Measurements from ENCODE around the gene COL15A1. TPM values are rescaled to one million over a fixed set of nuclear protein-coding genes. Genes with fewer than 3 reads are reported as not detected.
"Not testable (repeated sequence)": the region's sequence is repeated elsewhere in the genome, so short reads cannot be mapped to it uniquely, and the experiment has no call there.

COL15A1 gene
- total RNA-seq, 6 experiments from 2014 or later = 0.20 to 0.50 (median 0.32) TPM

DNA sequence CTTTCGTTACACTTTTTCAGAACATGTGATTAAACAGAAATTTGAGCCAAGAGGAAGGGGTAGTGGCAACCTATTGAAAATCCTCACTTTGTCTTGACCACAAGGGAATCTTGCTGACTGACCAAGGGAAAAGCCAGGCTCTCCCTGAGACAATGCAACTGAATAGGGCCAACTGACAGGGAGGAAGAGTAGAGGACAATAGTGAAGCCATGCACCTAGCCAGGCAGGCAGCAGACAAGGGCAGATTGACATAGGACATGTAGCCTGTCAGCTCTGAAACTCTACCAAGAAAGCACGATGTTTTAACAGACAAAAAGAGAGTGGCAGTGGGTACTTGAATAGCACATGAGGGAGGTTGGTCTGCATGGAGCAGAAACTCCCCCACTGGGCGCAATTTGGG lies 152.7 kb downstream of the COL15A1 start:
- peaks cover 19% of the 10 kb centered on the region for H3K27me3 Mint-ChIP-seq (ENCODE audit: insufficient read depth)
- H3K9me3 Mint-ChIP-seq = peaks cover 4% of the 10 kb centered on the region; the same call in 1 of the 2 replicates
- TF ChIP-seq, protein P1, sequence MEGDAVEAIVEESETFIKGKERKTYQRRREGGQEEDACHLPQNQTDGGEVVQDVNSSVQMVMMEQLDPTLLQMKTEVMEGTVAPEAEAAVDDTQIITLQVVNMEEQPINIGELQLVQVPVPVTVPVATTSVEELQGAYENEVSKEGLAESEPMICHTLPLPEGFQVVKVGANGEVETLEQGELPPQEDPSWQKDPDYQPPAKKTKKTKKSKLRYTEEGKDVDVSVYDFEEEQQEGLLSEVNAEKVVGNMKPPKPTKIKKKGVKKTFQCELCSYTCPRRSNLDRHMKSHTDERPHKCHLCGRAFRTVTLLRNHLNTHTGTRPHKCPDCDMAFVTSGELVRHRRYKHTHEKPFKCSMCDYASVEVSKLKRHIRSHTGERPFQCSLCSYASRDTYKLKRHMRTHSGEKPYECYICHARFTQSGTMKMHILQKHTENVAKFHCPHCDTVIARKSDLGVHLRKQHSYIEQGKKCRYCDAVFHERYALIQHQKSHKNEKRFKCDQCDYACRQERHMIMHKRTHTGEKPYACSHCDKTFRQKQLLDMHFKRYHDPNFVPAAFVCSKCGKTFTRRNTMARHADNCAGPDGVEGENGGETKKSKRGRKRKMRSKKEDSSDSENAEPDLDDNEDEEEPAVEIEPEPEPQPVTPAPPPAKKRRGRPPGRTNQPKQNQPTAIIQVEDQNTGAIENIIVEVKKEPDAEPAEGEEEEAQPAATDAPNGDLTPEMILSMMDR (IDR thresholded peaks at IDR 0.05) = no peak
- H3K27ac Mint-ChIP-seq = no peak overlapping the region
- DNase-seq = no peak
- H3K36me3 Mint-ChIP-seq (ENCODE audit: low read depth) = peaks cover 5% of the 10 kb centered on the region; the same call in 1 of the 2 replicates
- H3K4me1 Mint-ChIP-seq (ENCODE audit: low read depth) = no peaks in the 10 kb centered on the region
- no peak overlapping the region for H3K4me3 Mint-ChIP-seq

DNA sequence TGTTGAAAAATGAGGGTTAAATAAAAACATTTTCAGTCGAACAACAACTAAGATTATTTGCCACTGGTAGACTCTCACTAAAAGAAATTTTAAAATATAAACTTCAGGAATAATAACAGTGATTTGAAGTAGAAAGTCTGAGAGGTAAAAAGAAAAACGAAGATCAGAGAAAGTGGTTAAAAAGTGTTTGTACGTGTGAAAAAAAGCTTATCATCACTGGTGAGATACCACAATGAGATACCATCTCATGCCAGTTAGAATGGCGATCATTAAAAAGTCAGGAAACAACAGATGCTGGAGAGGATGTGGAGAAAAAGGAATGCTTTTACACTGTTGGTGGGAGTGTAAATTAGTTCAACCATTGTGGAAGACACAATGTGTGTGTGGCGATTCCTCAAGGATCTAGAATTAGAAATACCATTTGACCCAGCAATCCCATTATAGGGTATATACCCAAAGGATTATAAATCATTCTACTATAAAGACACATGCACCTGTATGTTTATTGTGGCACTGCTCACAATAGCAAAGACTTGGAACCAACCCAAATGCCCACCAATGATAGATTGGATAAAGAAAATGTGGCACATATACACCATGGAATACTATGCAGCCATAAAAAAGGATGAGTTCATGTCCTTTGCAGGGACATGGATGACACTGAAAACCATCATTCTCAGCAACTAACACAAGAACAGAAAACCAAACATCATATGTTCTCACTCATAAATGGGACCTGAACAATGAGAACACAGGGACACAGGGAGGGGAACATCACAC lies 156.3 kb downstream of the COL15A1 start:
- not testable (repeated sequence) for H3K4me3 Mint-ChIP-seq; DNase-seq; H3K9me3 Mint-ChIP-seq; H3K27ac Mint-ChIP-seq; H3K36me3 Mint-ChIP-seq (ENCODE audit: low read depth)
- Mint-ChIP-seq H3K4me1 (ENCODE audit: low read depth) (peaks cover 18% of the 10 kb centered on the region), H3K27me3 (ENCODE audit: insufficient read depth) (peaks cover 15% of the 10 kb centered on the region)

DNA sequence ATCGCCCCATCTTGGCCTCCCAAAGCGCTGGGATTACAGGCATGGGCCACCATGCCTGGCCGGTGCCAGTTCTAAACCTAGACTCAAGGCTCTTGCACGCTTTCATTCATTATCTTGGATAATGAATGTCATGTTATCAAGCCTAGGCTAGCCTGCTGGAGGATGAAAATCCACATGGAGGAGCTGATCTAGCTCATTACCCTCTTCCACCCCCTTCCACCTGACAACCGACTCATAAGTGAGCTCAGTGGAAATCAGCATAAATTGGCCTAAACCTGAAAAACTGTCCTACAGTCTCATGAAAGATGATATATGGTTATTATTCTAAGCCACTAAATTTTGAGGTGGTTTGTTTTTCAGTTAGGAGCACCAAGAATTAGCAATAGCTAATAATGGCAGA lies 157.6 kb downstream of the COL15A1 start:
- DNase-seq = no peak
- TF ChIP-seq, protein P1 (IDR thresholded peaks at IDR 0.05) = no peak
- H3K36me3 Mint-ChIP-seq (ENCODE audit: low read depth) = peaks cover 5% of the 10 kb centered on the region; the same call in 1 of the 2 replicates
- H3K27ac Mint-ChIP-seq = no peak overlapping the region
- peaks cover 4% of the 10 kb centered on the region; the same call in 1 of the 2 replicates for H3K9me3 Mint-ChIP-seq
- H3K4me1 Mint-ChIP-seq (ENCODE audit: low read depth) = peaks cover 23% of the 10 kb centered on the region
- H3K4me3 Mint-ChIP-seq = no peak overlapping the region
- H3K27me3 Mint-ChIP-seq (ENCODE audit: insufficient read depth) = peaks cover 14% of the 10 kb centered on the region

DNA sequence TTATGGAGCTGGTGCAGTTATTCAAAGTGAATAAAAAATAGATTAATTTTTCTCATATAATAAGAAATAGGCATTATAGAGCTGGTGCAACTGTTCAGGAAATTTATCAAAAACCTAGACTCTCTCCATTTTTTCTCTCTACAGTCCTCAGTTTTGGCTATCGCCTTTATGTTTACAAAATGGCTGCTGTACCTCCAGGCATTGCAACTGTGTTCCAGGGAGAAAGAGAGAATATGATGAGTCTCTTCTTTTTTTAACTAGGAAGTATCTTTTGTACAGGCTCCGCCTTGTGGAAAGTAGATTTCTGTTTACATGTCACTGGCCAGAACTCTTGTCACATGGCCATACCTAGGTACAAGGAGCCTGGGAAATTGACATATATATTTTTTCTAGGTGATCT lies 158.1 kb downstream of the COL15A1 start:
- Mint-ChIP-seq H3K27me3 (ENCODE audit: insufficient read depth) (peaks cover 9% of the 10 kb centered on the region), H3K4me1 (ENCODE audit: low read depth) (peaks cover 28% of the 10 kb centered on the region), H3K36me3 (ENCODE audit: low read depth) (peaks cover 5% of the 10 kb centered on the region; the same call in 1 of the 2 replicates), H3K4me3 (no peak overlapping the region), H3K27ac (no peak overlapping the region), H3K9me3 (peaks cover 4% of the 10 kb centered on the region; the same call in 1 of the 2 replicates)
- no peak for DNase-seq
- TF ChIP-seq, protein P1 (IDR thresholded peaks at IDR 0.05) = no peak

DNA sequence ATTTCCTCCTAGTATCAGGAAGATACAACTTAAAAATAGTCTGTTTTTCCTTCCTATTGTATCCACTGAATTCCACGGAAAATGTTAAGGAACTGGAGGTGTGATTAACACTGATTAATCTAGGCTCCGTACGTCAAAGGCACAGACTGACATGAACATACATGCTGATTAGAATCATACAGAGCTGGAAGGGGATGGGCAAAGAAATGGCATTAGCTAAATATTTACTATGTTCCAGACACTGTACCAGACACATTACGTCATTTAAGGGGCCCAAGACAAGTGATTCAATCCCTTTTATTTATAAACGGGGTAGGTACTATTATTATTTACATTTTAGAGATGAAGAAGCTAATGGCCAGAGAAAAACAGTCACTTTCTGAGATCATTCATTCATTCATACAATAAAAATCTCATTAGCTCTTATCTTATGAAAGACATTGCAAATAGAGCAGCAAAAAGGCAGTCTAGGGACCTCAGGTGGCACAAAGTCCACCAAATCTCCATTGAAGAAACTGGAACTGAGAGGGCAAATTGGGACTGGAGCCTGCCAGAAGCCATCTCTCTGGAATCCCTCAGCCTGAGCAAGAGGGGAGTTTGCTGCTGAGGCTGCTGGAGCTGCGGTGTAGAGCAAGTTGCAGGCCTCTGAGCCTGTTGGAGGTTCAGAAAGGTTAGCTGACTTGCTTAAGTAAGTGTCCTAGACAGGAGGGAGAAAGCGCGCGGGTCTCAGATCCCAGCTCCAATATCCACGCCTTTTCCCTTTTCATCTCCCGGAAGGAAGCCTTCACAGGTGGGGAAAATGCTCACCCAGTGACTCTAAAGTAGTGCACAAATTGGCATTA lies 159.6 kb downstream of the COL15A1 start:
- Mint-ChIP-seq H3K4me1 (ENCODE audit: low read depth) (peaks cover 43% of the 10 kb centered on the region), H3K27ac (peak overlapping the region; percentile 84), H3K9me3 (peaks cover 2% of the 10 kb centered on the region; the same call in 1 of the 2 replicates), H3K4me3 (peak overlapping the region; percentile 91; the same call in 1 of the 2 replicates), H3K27me3 (ENCODE audit: insufficient read depth) (peaks cover 3% of the 10 kb centered on the region), H3K36me3 (ENCODE audit: low read depth) (peaks cover 5% of the 10 kb centered on the region; the same call in 1 of the 2 replicates)
- TF ChIP-seq, protein P1 (IDR thresholded peaks at IDR 0.05) = no peak
- DNase-seq = no peak
